SKM-1 (cell line): ENCODE results near the gene METAP1D.

Experiments
- DNase-seq: peaks from one replicate; lab custom pipeline; 2025; ENCODE audit not compliant: unreplicated experiment; lab: John Stamatoyannopoulos, UW

METAP1D gene

DNA sequence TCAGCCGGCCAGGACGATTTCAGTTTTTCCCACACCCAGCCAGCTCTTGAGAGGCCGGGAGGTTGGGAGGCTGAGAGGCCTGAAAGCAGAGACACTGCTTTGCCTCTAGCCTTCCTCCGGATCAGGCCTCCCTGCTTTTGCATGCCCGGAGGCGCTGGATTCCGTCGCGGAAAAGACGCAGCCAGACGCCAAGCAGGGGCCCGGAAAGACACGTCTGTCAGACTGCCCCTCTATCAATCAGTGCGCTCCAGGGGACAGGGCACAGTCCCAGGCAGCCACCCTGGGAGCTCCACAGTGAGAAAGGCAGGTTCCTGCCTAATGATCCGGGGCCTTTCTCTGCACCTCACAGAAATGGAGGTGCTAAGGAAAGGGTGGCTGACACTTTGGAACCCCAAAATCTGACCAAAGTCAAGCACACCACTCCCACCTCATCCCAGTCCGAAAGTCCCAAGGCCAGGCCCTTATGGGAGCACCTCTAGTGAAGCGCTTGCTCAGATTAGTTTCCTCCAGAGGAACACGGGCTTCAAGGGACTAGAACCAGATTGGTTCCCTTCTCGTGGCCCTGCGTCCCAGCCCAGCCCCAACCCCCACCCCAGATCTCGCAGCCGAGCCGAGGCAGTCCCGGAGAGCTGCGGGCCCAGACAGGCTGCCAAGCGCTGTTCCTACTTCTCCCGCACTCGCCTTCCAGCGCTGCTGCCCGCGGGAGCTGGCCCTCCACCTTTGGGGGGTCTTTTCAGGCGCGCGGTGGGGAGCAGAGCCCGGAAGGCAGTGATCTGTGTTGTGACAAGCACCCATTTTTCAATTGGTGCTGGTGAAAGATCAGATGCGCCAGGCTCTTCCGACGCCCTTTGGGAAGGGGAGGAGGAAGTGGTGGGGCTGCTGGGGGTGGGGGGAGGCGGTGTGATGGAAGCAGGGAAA is 90.5 kb downstream of the METAP1D start:
- DNase-seq: no peak

DNA sequence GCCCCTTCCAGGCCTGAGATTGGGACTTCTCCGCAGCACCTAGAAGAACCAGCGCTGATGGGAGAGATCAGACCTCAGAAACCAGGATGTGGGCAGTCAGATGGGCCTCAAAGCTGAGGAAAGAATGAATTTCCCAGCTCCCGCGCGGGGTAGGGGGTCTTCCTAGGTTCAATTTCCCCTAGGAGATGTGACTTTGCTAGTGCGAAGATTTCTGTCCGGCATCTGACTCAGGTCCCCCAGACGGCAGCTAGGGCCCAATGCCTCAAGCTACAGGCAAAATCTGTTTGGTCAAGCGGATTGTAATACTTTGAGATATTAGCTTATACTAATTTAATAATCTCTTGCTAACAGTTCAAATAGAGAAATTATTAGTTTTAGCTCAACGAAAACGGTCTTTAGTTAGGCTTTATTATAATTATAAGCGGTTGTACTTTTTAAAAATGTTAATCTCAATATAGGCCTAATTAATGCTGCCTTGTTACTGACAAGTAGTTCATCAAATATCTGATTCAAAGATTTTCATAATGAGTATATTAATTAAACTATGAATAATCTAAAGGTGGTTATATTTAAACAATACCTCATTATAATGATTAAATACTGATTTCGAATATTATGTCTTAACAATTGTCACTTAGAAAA is 91.4 kb downstream of the METAP1D start:
- DNase-seq: no peak

DNA sequence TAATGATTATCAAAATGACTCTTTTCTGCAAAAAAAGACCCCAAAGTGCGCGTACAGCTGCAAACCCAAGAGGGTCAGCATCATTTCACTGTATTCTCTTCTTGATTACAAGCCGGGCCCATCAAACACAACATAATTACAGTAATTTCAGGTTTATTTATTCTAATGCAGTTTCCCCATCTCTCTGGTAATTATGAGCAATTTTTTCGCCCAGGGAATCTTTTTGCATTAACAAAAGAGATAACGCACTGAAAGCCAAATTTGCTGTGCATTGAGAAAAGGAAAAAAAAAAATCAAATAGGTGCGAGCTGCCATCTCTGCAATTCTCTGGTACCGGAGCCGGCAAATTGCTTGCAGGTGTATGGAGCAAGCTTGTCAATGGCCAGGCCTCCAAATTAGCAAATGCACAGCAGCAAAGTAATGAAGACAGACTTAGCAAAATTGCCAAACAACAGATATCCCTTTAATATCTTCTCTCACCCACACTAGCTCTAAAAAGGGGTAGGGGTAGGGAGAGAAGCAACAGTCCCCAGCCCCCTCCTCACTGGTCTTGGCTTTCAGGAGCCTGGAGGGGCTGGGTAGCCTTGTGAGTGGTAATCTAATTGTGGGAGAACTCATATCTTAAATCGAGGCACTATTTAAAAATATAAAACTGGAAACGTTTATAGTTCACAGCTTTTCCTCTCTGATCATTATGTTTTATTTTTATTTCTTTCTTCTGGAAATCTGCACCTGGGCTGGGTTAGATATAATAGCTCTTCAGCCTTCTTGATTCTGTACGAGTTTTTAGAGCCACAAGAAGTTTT is 92.2 kb downstream of the METAP1D start:
- no peak for DNase-seq

DNA sequence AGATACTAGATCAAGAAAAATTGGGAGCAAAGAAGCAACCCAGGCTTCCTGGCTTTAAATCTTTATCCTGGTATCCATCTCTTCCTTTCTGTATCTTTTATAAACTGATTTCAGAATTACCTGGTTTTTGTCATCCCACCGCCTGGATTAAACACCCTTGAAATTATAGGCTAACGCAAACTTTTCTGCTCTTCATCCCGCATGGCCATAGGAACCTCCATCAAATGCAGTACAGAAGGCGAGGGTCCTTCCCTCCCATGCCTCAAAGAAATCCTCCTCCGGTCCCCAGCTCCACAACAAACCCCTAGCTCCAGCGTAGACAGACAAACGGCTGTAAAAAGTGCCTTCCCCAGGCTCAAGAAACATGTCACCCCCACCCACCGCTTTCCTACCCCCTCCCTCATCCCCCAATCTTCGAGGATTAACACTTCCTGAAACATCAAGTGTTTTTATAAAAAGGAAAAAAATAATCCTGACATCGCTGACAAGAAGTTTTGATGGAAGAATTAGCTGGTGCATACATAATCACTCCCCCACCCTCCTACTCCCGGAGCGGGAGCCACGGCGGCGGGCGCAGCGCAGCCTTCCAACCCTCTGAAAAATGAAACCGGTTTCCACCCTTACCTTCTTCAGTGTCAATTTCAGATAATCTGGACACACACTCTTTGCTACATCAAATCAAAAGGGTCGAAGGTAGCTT is 93.1 kb downstream of the METAP1D start:
- DNase-seq: no peak

DNA sequence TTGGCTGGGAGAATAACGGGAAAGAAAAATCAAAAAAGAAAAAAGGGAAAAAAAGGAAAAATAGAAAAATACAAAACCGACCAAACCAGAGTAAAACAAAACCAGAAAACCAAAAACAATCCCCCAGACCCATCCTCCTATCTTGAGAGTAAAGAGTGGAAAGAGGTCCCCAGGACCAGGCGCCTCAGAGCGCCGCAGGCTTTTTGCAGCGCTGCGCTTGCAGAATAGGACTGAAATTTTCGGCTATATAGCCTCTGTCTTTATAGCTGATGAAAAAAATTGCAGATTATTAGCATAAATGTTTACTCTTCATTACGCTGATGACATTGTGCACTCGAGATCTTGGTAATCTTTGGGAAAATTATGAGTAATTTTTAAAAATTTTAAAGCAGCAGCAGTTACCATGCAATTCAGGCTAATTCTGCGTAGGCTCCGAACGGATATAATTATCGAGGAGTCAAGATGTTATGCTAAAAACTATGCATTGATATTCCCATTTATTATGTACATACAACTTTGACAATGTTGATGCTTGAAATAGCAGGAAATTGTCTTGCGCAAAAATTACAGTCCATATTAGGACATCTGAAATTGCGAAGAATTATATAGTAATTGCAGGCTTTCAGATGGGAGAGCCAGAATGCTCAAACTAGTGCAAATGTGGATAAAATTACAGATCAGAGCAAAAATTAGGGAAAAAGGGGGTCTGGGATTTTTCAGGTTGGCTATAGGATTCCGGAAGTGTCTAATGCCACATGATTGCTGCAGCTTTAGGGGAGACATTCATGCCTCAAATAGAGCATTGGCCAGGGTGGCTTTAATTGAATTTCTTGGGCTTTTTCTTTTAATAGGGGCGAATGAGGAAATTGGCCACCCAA is 93.9 kb downstream of the METAP1D start:
- no peak for DNase-seq

DNA sequence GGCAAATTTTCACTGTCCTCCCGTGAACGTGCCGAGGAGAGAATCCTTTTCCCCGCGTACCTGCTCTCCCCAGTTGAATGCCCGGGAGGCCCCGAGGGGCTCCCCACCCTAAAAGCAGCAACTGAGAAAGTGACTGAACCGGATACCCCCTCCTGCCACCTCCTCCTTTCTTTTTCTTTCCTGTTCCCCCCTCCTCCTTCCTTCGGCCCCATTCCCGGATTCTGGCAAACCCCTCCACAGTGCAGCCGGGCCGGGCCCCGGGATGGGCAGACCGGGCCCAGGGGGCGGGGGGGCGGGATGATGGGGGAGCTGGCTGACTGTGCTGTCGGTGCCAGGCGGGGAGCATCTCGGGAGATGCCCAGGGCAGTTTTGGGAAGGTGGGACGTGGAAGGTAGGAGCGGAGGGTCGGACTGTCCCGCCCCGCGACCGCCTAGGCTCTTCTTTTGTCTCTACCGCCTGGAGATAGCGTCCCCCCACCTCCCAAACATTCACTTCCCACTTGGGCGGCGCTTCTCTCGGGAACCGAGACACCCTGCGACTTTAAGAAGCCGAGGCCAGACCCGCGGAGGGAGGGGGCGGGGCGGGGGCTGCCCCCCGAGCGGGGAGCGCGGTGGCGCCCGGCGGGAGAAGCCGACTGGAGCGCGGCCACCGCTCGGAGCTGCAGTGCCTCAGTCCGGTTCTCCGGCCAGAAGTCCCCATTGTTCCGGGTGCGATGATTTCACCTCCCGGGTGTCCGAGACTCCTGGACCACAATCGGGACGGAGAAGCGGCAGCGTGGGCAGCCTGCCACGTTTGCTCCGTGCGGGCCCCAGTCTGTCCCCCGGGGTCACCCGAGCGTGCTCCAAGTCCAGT is 94.8 kb downstream of the METAP1D start:
- DNase-seq: no peak

DNA sequence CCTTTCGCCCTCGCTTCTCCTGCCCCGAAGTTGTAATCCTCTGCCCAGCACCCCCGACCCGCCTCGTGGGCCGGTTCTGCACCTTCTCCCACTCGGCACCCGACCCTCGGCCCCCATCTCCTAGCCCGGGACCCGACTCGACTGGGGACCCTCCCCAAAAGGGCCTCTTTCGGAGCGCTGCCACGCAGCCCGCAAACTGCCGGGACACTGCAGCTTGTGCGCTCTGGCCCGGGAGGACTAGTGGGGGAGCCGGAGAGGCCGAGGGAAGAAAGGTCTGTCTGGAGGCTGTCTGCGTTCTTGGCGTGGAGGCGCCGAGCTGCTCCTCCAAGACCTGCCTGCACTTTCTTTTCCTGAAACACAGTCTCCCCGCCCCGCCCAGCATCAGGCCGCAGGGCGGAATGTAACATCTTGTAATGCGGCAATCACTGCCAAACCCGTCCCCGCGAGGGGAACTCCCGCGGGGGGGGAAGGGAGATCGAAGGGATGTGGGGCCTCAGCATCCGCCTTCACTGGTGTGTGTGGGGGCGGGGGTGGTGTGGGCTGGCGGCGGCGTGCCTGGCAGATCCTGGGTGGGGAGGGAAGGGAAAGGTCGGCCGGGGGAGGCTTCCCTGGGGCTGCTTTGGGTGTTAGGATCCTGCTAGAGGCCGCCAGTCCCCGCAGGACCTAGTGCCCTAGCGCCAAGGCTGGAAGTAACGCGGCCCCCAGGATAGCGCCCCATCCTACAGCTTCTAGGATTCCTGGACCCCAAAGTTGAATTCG is 95.6 kb downstream of the METAP1D start:
- no peak for DNase-seq

DNA sequence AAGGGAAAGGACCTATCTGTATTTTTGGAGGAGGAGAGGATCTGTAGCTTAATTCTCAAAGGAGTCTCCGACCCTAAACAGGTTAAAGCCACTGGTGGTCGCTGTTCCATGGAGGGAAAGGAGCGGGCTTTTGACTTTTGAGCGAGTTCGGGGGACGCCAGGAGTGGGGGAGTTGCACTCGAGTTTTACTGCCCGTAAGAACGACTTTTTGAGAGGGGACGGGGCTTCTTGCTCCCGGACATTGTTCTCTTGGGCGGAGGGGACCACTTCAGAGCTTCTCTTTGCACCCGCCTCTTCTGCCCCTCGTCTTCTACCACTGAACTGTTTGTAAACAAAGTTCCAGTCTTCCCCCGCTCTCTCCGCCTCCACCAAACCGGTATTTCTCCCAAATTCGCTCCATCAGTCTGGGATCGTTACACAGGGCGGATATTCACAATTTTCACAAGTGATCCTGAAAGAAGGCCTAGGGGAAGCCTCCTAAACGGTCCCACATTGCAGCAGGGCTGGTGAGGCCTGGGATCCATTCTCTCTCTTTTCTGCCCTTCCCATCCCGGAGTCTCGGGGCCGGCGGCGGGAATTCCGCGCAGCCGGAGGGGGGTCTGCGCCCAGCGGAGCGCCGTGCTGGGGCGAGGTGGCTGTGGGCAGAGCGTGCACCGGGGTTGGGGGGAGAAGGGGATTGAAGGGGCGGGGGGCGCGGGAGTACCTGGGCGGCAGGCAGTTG is 96.3 kb downstream of the METAP1D start:
- no peak for DNase-seq

DNA sequence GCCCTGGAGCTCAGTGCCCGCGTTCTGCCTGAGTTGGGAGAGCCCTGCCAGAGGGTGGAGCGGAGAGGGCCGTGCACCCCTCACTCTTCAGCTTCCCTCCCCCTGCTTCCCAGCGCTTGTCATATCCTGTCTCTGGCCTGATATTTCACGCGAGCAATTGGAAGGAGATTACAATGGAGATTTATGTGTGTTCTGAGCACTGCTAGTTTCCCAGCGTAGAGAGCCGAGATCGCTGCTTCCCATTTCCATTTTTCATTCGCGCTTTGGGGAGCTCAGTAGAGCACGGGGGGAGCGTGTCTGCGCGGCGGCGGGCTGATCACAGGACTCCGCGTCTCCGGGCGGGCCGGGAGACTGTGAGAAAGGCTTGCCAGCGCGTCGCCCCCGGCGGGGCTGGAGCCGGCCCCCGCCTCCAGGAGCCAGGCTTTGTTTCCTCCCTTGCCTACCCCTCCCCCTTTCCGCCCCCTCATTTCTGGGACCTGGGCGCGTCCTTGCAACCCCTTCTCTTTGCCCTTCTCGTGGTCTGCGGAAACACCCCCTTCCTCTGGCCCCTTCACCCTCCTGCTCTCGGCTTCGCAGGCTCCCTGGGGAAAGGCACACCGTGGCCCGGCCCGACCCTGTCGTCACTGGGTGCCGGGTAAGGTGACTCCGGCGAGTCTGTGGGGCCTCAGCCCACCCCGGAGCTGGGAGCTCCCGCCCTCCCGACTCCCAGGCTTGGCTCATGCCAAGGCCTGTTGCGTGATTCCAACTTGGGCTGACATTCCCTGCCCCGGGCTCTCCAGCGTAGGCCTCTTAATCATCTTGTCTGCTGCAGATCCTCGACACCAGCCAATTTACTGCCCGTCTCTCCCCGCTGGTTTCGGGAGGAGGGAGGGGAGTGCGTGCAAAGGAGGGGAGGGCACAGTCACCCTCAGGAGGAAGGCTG is 97.1 kb downstream of the METAP1D start:
- no peak for DNase-seq

DNA sequence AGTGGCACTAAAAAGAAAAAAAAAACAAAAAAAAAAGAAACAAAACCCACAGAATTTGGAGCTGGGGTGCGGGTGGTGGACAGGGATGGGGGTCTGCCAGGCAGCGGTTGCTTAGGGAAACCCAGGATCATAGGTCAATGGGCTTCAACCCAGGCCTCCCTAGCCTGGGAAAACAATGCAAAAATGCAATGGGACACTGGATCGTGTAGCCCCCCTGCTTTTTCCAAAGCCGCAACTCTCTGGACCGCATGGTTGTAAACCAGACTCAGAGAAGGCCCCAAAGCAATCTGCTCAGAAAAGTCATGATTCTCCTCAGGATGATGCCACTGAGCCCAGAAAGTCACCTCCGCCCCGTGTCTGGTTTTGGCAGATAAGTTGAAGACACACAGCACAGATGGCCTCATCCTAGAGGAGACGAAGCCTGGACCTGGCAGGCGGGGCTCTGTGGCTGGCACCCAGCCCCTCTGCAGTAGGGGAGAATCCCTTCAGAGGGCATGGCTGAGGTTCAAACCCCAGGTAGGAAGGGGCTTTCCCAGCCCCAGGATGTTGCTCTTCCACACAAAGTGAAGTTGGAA is 97.9 kb downstream of the METAP1D start:
- DNase-seq: no peak

DNA sequence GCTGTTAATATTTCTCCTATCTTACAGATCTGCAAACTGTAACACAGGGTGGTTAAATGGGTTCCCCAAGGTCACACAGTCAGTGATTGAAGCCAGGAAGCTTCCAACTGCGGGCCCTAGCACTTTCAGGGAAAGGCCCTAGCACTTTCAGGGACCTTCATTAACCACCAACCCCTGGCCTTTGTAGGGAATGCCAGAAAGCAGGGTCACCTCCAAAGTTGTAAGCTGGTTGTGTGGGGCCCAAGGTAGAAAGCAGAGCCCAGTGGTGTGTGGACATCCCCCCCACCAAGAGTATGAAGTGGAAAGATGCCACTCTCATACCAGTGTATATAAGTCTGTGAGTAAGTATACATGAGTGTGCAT is 98.5 kb downstream of the METAP1D start:
- no peak for DNase-seq

DNA sequence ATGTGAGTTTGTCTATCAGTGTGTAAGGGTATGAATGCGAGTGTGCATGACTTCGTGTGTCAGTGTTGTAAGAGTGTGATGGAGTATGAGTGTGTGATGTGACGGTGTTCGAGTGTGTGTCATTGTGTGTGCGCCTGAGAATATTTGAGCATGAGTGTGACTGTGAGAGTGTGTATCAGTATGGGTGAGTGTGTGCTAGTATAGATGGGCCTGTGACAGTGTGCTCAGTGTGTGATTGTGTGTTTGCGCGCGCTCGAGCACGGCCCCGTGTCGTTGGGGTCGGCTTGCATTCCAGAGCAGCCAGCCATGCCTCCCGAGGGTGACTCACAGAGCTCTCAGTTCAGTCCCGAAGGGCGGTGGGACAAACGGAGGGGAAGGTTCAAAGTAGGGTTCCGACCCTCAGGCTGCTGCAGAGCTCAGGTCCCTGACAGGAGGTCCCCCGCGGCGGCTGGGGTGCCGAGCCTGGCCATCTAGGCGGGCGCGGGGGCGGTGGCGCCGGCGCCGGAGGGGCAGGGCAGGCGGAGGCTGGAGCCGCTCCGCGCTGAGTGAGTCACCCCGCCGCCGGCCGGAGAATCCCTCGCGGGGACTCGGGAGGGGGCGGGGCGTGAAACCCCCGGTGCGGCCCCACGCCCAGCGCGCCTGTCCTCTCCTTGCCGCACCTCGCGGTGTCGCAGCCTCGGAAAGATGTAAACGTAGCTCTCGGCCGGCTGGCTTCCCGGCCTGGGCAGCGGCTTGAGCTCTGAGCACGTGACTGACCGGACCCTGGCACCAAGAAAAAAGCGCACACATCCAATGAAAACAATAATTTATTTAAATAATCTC is 99.1 kb downstream of the METAP1D start:
- no peak for DNase-seq

DNA sequence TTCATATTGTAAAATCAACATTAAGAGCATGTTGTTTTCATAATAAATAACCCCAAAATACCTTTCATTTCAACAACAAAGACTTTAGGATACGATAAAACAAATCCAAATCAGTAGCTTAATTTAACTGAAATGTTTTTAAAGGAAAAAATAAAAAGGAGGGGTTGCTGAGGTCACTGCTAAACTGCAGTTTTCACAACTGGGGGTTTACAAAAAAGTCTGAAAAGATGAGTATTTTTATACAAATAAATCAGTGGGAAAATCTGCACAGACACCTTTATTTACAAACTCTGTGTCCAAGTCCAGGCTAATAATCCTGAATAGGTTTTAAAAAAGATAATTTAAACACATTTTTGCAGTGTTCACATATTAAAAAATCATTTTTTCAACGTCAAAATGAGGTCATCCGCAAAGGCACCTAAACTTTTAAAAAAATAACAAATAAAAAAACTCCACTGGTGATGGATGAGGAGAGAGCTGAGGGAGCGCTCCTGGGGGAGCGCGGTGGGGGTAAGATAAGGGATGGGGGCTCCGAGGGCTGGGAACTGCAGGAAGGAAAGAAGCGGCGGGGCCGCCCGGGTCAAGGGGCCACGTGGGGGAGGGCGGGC is 99.8 kb downstream of the METAP1D start:
- DNase-seq: no peak

DNA sequence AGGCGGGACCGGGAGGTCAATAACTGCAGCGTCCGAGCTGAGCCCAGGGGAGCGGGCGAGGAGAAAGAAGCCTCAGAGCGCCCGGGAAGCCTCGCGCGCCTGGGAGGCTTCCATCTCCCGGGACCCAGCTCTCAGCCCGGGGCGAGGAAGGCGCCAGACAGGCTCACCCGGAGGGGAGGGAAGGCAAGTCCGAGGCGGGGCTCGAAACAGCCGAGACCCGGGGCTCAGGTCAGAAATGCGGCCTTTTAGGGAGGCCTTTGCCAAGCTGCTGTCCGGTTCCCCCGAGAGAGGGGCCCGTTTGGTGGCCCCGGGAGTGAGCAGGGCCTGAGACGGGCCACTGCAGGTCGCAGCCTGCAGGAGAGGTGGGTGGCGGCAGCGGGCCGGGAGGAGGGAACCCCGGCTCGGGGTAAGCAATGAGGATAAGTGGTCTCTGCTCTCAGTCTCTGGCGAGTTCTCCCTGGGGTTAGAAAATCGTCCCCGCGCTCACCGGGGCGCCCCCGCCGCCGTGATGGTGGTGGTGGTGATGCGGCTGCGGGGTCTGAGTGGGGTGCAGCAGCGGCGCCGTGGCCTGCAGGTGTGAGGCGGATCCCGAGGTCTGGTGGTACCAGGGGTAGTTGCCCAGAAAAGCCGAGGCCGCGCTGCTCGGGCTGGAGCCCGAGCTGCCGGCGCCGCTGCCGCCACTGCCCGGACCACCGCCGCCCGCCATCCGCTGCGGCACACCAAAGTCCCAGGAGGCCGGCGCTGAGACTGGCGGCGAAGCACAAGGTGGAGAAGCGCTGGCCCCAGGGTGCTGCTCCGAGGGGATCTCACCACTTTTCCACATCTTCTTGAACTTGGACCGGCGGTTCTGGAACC is 100.6 kb downstream of the METAP1D start:
- no peak for DNase-seq
